Activated naive CD8-positive, alpha-beta T cell (primary cell): ENCODE results near the gene GP9.

ENCODE experiments used
- H3K27ac Mint-ChIP-seq: one replicate; pipeline ENCODE4 v1.8.0; 2021; ENCODE audit warnings: mixed read lengths
- H3K27me3 Mint-ChIP-seq: one replicate; pipeline ENCODE4 v1.8.0; 2021; ENCODE audit warnings: mixed read lengths
- H3K36me3 Mint-ChIP-seq: one replicate; pipeline ENCODE4 v1.8.0; 2021; ENCODE audit warnings: mixed read lengths
- H3K4me1 Mint-ChIP-seq: one replicate; pipeline ENCODE4 v1.8.0; 2021; ENCODE audit warnings: low read depth, mixed read lengths
- H3K4me3 Mint-ChIP-seq: one replicate; pipeline ENCODE4 v1.8.0; 2021; ENCODE audit warnings: mild to moderate bottlenecking, mixed read lengths
- H3K9me3 Mint-ChIP-seq: one replicate; pipeline ENCODE4 v1.8.0; 2021; ENCODE audit warnings: low read depth, mixed read lengths

GP9 gene

GRCh38 chr3:129036222-129037092 is 24.1 kb upstream of the GP9 start:
- no peaks in the 10 kb centered on the region for H3K9me3 Mint-ChIP-seq
- no peak overlapping the region for H3K27ac Mint-ChIP-seq
- H3K27me3 Mint-ChIP-seq = no peaks in the 10 kb centered on the region
- no peaks in the 10 kb centered on the region for H3K36me3 Mint-ChIP-seq
- H3K4me3 Mint-ChIP-seq = no peak overlapping the region
- peaks cover 21% of the 10 kb centered on the region for H3K4me1 Mint-ChIP-seq

GRCh38 chr3:129037093-129037419 is 23.5 kb upstream of the GP9 start:
- no peak overlapping the region for H3K4me3 Mint-ChIP-seq
- H3K36me3 Mint-ChIP-seq = no peaks in the 10 kb centered on the region
- no peak overlapping the region for H3K27ac Mint-ChIP-seq
- peaks cover 21% of the 10 kb centered on the region for H3K4me1 Mint-ChIP-seq
- no peaks in the 10 kb centered on the region for H3K27me3 Mint-ChIP-seq
- no peaks in the 10 kb centered on the region for H3K9me3 Mint-ChIP-seq

- Mint-ChIP-seq H3K27me3 (no peaks in the 10 kb centered on the region), H3K4me3 (no peak overlapping the region), H3K27ac (no peak overlapping the region), H3K4me1 (peaks cover 21% of the 10 kb centered on the region), H3K9me3 (no peaks in the 10 kb centered on the region), H3K36me3 (no peaks in the 10 kb centered on the region)
These were observed 22.3 kb upstream of the GP9 start for GRCh38 chr3:129038121-129038855.

- H3K4me3 Mint-ChIP-seq = no peak overlapping the region
- peaks cover 21% of the 10 kb centered on the region for H3K4me1 Mint-ChIP-seq
- no peak overlapping the region for H3K27ac Mint-ChIP-seq
- H3K27me3 Mint-ChIP-seq = no peaks in the 10 kb centered on the region
- H3K9me3 Mint-ChIP-seq = no peaks in the 10 kb centered on the region
- H3K36me3 Mint-ChIP-seq = no peaks in the 10 kb centered on the region
These were observed 21.1 kb upstream of the GP9 start for GRCh38 chr3:129039271-129040038.

GRCh38 chr3:129040039-129040336 is 20.6 kb upstream of the GP9 start:
- Mint-ChIP-seq H3K4me1 (peaks cover 22% of the 10 kb centered on the region), H3K9me3 (no peaks in the 10 kb centered on the region), H3K27ac (no peak overlapping the region), H3K27me3 (no peaks in the 10 kb centered on the region), H3K36me3 (no peaks in the 10 kb centered on the region), H3K4me3 (no peak overlapping the region)

- no peak overlapping the region for H3K27ac Mint-ChIP-seq
- no peaks in the 10 kb centered on the region for H3K27me3 Mint-ChIP-seq
- H3K9me3 Mint-ChIP-seq = no peaks in the 10 kb centered on the region
- H3K4me3 Mint-ChIP-seq = no peak overlapping the region
- H3K36me3 Mint-ChIP-seq = no peaks in the 10 kb centered on the region
- peaks cover 17% of the 10 kb centered on the region for H3K4me1 Mint-ChIP-seq
These were observed 19.8 kb upstream of the GP9 start for GRCh38 chr3:129040579-129041300.

GRCh38 chr3:129045675-129046036 is 14.9 kb upstream of the GP9 start:
- H3K36me3 Mint-ChIP-seq = peaks cover 6% of the 10 kb centered on the region
- H3K27me3 Mint-ChIP-seq = no peaks in the 10 kb centered on the region
- H3K27ac Mint-ChIP-seq = no peak overlapping the region
- peaks cover 5% of the 10 kb centered on the region for H3K9me3 Mint-ChIP-seq
- peaks cover 4% of the 10 kb centered on the region for H3K4me1 Mint-ChIP-seq
- peak overlapping the region; percentile 63 for H3K4me3 Mint-ChIP-seq

GRCh38 chr3:129046037-129046731 is 14.4 kb upstream of the GP9 start:
- no peak overlapping the region for H3K27ac Mint-ChIP-seq
- H3K4me1 Mint-ChIP-seq = peaks cover 4% of the 10 kb centered on the region
- H3K27me3 Mint-ChIP-seq = no peaks in the 10 kb centered on the region
- peaks cover 5% of the 10 kb centered on the region for H3K9me3 Mint-ChIP-seq
- H3K36me3 Mint-ChIP-seq = peaks cover 6% of the 10 kb centered on the region
- no peak overlapping the region for H3K4me3 Mint-ChIP-seq

GRCh38 chr3:129046732-129047552 is 13.6 kb upstream of the GP9 start:
- H3K27me3 Mint-ChIP-seq = no peaks in the 10 kb centered on the region
- H3K4me1 Mint-ChIP-seq = peaks cover 4% of the 10 kb centered on the region
- H3K27ac Mint-ChIP-seq = no peak overlapping the region
- H3K4me3 Mint-ChIP-seq = peak overlapping the region; percentile 35
- peaks cover 5% of the 10 kb centered on the region for H3K9me3 Mint-ChIP-seq
- H3K36me3 Mint-ChIP-seq = peaks cover 6% of the 10 kb centered on the region

GRCh38 chr3:129047553-129047839 is 13.1 kb upstream of the GP9 start:
- Mint-ChIP-seq H3K27me3 (no peaks in the 10 kb centered on the region), H3K36me3 (peaks cover 6% of the 10 kb centered on the region), H3K9me3 (peaks cover 5% of the 10 kb centered on the region), H3K4me1 (peaks cover 4% of the 10 kb centered on the region), H3K27ac (no peak overlapping the region), H3K4me3 (peak overlapping the region; percentile 35)

GRCh38 chr3:129050556-129051295 is 9.9 kb upstream of the GP9 start:
- no peak overlapping the region for H3K27ac Mint-ChIP-seq
- peaks cover 6% of the 10 kb centered on the region for H3K36me3 Mint-ChIP-seq
- peaks cover 5% of the 10 kb centered on the region for H3K4me1 Mint-ChIP-seq
- no peaks in the 10 kb centered on the region for H3K27me3 Mint-ChIP-seq
- no peak overlapping the region for H3K4me3 Mint-ChIP-seq
- H3K9me3 Mint-ChIP-seq = peaks cover 5% of the 10 kb centered on the region

GRCh38 chr3:129051871-129052340 is 8.7 kb upstream of the GP9 start:
- H3K4me3 Mint-ChIP-seq = no peak overlapping the region
- H3K27ac Mint-ChIP-seq = peak overlapping the region; percentile 36
- peaks cover 5% of the 10 kb centered on the region for H3K4me1 Mint-ChIP-seq
- H3K36me3 Mint-ChIP-seq = peaks cover 6% of the 10 kb centered on the region
- H3K27me3 Mint-ChIP-seq = no peaks in the 10 kb centered on the region
- peaks cover 5% of the 10 kb centered on the region for H3K9me3 Mint-ChIP-seq

GRCh38 chr3:129052675-129053074 is 7.9 kb upstream of the GP9 start:
- Mint-ChIP-seq H3K36me3 (peaks cover 6% of the 10 kb centered on the region), H3K4me3 (no peak overlapping the region), H3K27ac (no peak overlapping the region)

More at GRCh38 chr3:129052675-129053074, 7.9 kb upstream of the GP9 start:
- Mint-ChIP-seq H3K4me1 (peaks cover 6% of the 10 kb centered on the region), H3K9me3 (peaks cover 5% of the 10 kb centered on the region), H3K27me3 (no peaks in the 10 kb centered on the region)
